Epidermal melanocyte (primary cell): ENCODE data around the gene HOXA5.
A peak's percentile ranks its signal among the peaks of the same experiment; 100 is the strongest.

Source experiments
- DNase-seq: peaks from one replicate; pipeline ENCODE4 v3.0.0; 2011; ENCODE audit warnings: low spot score; ENCODE audit not compliant: insufficient read length

The HOXA5 gene

DNA sequence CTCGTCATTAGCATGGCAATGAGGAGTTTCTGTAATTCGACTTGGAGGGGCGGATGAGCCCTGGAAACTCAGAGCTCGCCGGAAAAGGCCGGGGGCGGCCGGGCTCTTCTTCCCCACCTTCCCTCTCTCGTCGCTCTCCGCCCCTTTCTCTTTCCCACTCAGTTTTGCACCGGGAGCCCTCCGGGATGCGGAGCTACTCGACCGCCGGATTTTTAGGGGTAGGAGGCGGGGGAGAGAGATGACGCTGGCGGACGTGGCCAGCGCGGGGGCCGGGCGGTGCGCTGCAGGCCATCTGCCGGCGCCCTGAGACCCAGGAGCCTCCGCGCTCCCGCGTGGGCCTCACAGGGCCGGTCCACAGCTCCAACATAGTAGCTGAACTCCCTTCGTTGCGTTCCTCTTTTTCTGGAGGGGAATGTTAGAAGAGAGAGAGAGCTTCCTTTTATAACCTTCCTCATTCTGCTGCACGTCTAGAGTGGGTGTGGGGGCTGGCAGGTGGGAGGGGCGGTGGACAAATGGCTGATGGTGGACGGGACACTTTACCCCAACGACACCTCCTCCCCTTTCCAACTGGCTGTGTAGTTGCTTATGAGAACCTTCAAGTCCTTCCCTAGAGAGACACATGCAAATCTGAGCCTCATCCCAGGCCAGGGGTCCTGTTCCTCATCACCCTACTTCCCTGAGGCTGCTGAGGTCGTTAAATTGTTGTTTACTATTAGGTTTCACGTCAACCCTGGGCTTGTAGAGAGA is 46.5 kb downstream of the HOXA5 start:
- DNase-seq, result peak; percentile 74

DNA sequence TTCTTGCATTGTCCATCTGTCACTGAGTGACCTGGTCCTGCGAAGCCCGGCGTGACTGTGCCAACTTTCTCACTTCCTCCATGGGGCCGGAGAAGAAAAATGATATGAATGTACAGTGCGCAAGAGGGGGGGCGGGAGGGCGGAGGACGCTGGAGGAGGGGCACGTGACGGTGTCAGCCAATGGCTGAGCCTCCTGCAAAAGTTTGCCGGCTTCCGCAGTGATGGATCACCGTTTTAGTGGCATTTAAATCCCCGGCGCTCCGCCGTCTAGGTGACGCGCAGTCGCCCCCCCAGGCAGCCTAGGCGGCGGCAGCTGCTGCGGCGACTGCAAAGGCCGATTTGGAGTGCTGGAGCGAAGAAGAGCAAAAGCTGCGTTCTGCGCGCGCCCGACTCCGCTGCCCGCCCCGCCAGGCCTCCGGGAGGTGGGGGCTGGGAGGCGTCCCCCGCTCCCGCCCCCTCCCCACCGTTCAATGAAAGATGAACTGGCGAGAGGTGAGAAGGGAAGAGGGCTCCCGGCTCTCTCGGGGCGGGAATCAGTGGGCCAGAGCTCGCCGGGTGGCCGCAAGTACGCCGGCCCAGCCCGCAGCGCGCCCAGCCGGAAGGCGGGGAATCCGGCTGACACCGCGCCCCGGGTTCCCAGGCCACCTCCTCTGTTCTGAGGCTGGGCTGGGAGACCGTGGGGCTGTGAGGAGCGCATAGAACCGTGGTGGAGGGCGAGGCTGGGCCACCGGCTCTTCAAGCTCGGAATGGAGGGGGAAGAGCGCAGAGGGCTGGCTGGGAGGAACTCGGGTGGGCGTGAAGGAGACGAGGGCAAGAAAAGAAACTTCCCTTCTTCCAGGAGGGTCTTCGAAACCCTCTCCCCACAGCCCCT is 47.3 kb downstream of the HOXA5 start, which contains the start of gene HOXA1:
Gene HOXA1 (minus strand): TSS at position 104 of the 871 bp plus-strand sequence. CDS start 88 bp downstream, at position 16.
- peak; percentile 99 for DNase-seq

DNA sequence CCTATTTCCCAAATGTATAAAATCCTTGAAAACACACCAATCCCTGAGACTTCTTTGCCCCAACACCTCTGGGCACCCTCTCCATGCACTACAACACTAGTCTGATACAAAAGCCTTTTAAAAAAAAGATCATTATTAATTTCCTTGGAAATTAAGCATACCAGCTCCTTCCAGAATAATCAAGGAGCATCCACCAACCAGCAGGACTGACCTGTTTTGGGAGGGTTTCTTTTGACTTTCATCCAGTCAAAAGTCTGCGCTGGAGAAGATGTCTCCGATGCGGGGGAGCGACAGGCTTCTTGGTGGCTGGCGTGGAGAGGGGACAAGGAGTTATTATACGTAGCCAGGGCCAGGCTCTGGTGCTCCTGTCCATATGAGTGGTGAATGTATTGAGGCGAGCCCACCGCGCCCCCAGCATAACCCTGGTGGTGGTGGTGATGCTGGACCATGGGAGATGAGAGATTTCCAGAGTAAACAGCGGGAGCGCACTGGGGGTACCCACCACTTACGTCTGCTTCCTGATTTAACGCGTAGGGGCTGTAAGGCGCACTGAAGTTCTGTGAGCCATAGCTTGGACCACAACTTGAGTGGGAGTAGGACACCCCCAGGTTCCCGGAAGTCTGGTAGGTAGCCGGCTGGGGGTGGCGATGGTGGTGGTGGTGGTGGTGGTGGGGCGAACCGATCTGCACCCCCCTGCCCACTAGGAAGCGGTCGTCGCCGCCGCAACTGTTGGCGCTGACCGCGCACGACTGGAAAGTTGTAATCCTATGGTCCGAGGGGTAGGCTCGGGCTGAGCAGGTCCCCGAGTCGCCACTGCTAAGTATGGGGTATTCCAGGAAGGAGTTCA is 48.2 kb downstream of the HOXA5 start:
- DNase-seq, result no peak

DNA sequence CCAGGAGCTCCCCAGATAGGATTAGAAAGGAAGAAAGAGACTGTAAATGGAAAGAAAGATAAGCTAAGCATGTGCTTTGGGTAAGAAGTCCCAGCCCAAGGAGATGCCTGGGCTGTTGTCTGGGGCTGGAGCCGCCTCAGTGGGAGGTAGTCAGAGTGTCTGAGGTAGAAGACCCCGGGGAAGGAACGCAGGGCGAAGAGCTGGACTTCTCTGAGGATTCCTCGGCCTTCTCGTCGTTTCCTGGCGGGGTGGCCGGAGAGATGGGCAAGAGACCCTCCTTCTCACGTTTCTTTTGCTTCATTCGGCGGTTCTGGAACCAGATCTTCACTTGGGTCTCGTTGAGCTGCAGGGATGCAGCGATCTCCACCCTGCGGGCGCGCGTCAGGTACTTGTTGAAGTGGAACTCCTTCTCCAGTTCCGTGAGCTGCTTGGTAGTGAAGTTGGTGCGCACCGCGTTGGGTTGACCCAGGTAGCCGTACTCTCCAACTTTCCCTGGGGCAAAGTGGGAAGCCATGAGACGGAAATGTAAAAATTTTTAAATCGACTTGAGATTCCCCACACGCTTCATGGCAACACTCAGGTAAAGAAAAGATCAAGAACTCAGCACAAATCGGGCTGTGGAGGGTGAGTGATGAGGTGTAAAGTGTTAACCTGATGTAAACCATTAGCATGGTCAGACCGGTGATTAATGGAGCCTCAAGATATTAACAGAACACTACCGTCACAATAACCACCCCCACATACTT is 49.0 kb downstream of the HOXA5 start:
- DNase-seq, result no peak

DNA sequence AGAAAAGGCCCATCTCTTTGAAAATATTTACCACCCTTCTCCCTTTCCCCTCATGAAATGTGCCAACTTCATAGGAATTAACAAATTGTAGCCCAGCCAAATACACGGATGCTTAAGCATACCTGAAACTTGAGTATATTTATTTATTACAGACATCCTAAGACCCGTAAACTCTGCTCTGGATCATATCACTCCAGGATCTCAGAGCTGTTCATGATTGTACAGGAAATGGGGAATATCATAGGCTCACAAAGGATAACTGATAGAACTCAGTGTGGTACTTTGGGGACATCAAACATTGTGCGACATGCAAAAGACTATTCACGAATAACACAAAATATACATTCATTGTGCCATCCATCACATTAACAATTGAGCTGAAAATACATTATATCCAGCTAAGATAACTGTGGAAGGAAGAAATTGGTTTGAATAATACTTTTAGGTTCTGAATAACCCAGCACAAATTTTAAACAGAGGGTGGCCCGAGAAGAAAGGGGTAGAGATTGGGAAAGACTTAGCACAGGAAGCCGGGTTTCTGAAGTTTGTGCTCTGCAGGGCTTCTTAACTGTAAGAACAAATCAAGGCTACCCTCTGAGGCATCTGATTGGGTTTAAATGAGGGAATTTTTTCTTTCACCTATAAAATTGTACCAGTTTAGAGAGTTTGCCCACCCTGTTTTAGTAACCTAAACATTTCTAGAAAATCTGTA is 50.1 kb downstream of the HOXA5 start:
- no peak for DNase-seq

DNA sequence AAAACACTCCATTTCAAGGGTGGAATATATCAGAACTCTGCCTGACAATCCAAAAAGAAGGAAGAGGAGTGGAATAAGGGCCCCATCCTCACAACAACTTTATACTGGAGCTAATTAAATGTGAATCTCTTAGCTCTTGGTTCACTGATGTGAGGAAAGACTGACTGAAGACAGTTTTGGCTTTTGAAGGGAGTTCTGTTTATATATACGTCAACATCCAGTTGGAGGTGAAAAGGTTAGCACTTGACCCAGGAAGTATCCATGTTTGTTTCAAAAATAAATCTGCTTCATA is 50.7 kb downstream of the HOXA5 start:
- DNase-seq, result no peak

DNA sequence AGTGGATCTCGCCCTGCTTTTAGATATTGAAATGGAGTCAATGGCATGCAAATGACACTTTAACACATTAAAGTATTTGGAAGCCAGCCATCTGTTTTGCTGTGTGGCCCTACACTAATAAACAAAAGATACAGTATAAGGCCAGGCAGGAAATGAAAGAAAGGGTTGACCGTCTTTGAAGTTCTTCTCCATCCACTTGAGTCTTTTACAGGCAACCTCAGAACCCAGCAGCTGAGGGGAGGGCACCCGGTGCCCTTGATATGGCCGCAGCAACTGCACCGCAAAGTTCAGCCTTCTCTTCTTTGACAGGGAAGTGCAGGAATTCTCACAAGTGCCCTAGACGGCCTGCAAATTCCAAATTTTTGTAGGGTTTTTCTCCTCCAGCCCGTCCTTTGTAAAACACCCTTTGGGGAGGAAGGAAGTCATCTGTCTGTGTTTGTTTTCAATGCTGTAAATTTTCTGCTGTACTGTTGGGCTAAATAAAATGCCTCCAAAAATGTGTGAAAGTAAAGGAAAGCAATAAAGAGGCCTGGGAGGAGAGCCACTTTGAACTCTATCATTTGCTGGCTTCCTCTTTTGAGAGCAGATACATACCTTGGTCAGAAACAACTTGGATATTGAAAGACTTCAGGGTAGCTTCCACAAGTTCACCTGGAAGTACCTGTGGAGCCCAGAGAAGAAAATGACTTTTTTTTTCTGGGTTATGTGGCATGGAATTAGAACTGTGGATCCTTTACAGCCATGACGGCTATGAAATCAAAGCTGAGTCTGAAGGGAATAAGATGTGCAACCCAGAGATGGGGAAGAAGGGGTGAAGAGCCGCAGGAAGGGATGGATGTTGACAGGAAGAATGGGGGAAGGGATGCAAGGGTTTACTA is 51.3 kb downstream of the HOXA5 start:
- no peak for DNase-seq

DNA sequence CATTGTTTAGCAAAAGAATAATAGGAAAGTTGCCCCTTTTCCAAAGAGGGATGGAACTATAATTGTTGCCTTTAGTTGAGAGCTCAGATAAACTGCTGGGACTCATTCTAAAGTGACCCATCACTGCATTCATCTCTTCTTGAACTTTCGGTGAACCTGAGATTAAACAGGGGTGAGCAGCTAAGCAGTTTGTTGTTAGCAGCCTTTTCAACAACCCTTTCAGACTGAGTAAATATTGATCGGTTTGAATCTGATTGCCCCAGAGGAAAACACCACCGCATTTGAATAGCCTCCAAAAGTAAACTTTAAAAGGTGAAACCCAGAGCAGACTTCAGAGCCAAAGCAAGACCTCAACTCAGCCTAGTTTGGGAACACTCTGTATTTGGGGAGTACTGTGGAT is 52.4 kb downstream of the HOXA5 start:
- DNase-seq, result no peak
